GM12878 (cell line): ENCODE data around the gene NPHP1. TPM values are rescaled to one million over a fixed set of nuclear protein-coding genes. Genes with fewer than 3 reads are reported as not detected.

Source experiments
- ATAC-seq: fragments of 200-7000 bp; cut with Tn5 transposase; 3 replicates; pipeline ENCODE4 v1.9.1; 2020; ENCODE audit warnings: mild to moderate bottlenecking, moderate library complexity
- BruUV-seq: library from RNA; stranded (reverse); fragments of 400-500 nt; replicated peaks from 2 replicates; lab custom pipeline; 2021; lab: Mats Ljungman, UMichigan
- CTCF ChIA-PET: fragments of 300-600 bp; sonication (Branson Sonifier 250); formaldehyde crosslinking; extraction: SDS; loops from one replicate; lab custom pipeline; 2021; ENCODE audit warnings: inconsistent platforms; lab: Yijun Ruan, JAX
- POLR2A ChIA-PET: fragments of 350-600 bp; formaldehyde crosslinking; extraction: SDS; loops from one replicate; lab custom pipeline; 2021; ENCODE audit warnings: inconsistent platforms; lab: Charles Lee
- RAD21 ChIA-PET: fragments of 300-600 bp; sonication (Branson Sonifier 250); formaldehyde crosslinking; loops from one replicate; lab custom pipeline; 2023; ENCODE audit warnings: antibody characterized with exemption; ENCODE audit not compliant: unreplicated experiment; lab: Charles Lee
- SMC1A ChIA-PET: fragments of 300-600 bp; sonication (Branson Sonifier 250); formaldehyde crosslinking; loops from one replicate; lab custom pipeline; 2023; ENCODE audit not compliant: unreplicated experiment, uncharacterized antibody; lab: Charles Lee
- DNase-seq: peaks from one replicate; pipeline ENCODE4 v3.0.0-alpha.2; 2011; ENCODE audit warnings: low read depth, low spot score
- FAIRE-seq: peaks from 3 replicates; lab custom pipeline; 2011; peaks lifted over from hg19 to GRCh38; lab: Jason Lieb, UNC
- H2AFZ ChIP-seq: 2 replicates; pipeline ENCODE4 v1.6.0; 2011; ENCODE audit warnings: low read depth, low read length, control low read depth; ENCODE audit not compliant: control insufficient read depth
- H3K27ac ChIP-seq: 2 replicates; pipeline ENCODE4 v1.5.1; 2011; ENCODE audit warnings: control low read depth; ENCODE audit not compliant: control insufficient read depth, insufficient read depth
- H3K27me3 ChIP-seq, 2 experiments: replicated peaks in 1 of 2; 2 replicates each; pipeline versions ENCODE4 v1.6.0 to v1.6.1; 2011; ENCODE audit warnings: low read length in 1 of 2; ENCODE audit not compliant: control insufficient read depth in 2 of 2, insufficient read depth in 2 of 2
- H3K36me3 ChIP-seq, 2 experiments: 2 replicates each; pipeline ENCODE4 v1.5.1; 2011; ENCODE audit warnings: low read length in 1 of 2; ENCODE audit not compliant: control insufficient read depth in 2 of 2, insufficient read depth in 2 of 2
- H3K4me1 ChIP-seq: 2 replicates; pipeline ENCODE4 v1.6.1; 2011; ENCODE audit warnings: mild to moderate bottlenecking, low read length, moderate library complexity, mixed read lengths; ENCODE audit not compliant: control insufficient read depth, insufficient read depth
- H3K4me2 ChIP-seq: 2 replicates; pipeline ENCODE4 v1.6.0; 2011; ENCODE audit warnings: control low read depth; ENCODE audit not compliant: control insufficient read depth, insufficient read depth
- H3K4me3 ChIP-seq: fragments of 200-600 bp; sonication (generic); 2 replicates; pipeline ENCODE4 v1.5.1; 2016
- H3K79me2 ChIP-seq: 2 replicates; pipeline ENCODE4 v1.6.0; 2011; ENCODE audit warnings: low read length; ENCODE audit not compliant: control insufficient read depth, insufficient read depth
- H3K9ac ChIP-seq: 2 replicates; pipeline ENCODE4 v1.8.0; 2011; ENCODE audit warnings: low read length, control low read depth, mixed read lengths; ENCODE audit not compliant: control insufficient read depth, insufficient read depth
- H3K9me3 ChIP-seq: replicated peaks from 3 replicates; pipeline ENCODE4 v1.5.1; 2011; ENCODE audit warnings: mild to moderate bottlenecking, low read length; ENCODE audit not compliant: control insufficient read depth, insufficient read depth
- H4K20me1 ChIP-seq: 2 replicates; pipeline ENCODE4 v1.6.0; 2011; ENCODE audit not compliant: control insufficient read depth, insufficient read depth
- E2F4 ChIP-seq: IDR thresholded peaks from 2 replicates; pipeline ENCODE4 v1.6.1; 2012; ENCODE audit warnings: low read depth, low read length, improper control_type of control experiment
- EZH2 ChIP-seq: IDR thresholded peaks from 2 replicates; pipeline ENCODE4 v1.6.1; 2012; ENCODE audit warnings: low read depth, mild to moderate bottlenecking, control low read depth, inconsistent platforms, low read length, borderline replicate concordance; ENCODE audit not compliant: control insufficient read depth
- GATAD2B ChIP-seq: fragments of 450-650 bp; conservative IDR thresholded peaks from 2 replicates; pipeline ENCODE4 v1.6.1; 2017; ENCODE audit warnings: low read depth, mild to moderate bottlenecking, moderate library complexity
- IRF5 ChIP-seq: fragments of 450-650 bp; IDR thresholded peaks from 2 replicates; pipeline ENCODE4 v1.6.1; 2017; ENCODE audit warnings: borderline replicate concordance
- LARP7 ChIP-seq: fragments of 450-650 bp; IDR thresholded peaks from 2 replicates; pipeline ENCODE4 v1.6.1; 2017; ENCODE audit warnings: mild to moderate bottlenecking
- MAX ChIP-seq: IDR thresholded peaks from 2 replicates; pipeline ENCODE4 v1.6.1; 2012; ENCODE audit warnings: low read depth, low read length, improper control_type of control experiment
- MEF2B ChIP-seq: fragments of 450-650 bp; IDR thresholded peaks from 2 replicates; pipeline ENCODE4 v1.6.1; 2018; ENCODE audit warnings: mild to moderate bottlenecking, moderate library complexity; ENCODE audit not compliant: partially characterized antibody, poor library complexity, severe bottlenecking
- MYC ChIP-seq: IDR thresholded peaks from 2 replicates; pipeline ENCODE4 v1.6.1; 2011; ENCODE audit warnings: mild to moderate bottlenecking, low read length, moderate library complexity, inconsistent platforms; ENCODE audit not compliant: insufficient read depth, insufficient replicate concordance, insufficient read length, severe bottlenecking
- PAX5 ChIP-seq: IDR thresholded peaks from 2 replicates; pipeline ENCODE4 v1.6.1; 2011; ENCODE audit warnings: low read depth, low read length, borderline replicate concordance
- PBX3 ChIP-seq: IDR thresholded peaks from 2 replicates; pipeline ENCODE4 v1.6.1; 2011; ENCODE audit warnings: mild to moderate bottlenecking, low read depth, low read length, moderate library complexity; ENCODE audit not compliant: insufficient replicate concordance
- POLR2AphosphoS5 ChIP-seq: IDR thresholded peaks from 2 replicates; pipeline ENCODE4 v1.6.1; 2011; ENCODE audit warnings: mild to moderate bottlenecking, low read length, inconsistent platforms
- SREBF1 ChIP-seq: IDR thresholded peaks from 2 replicates; pipeline ENCODE4 v1.6.1; 2012; ENCODE audit warnings: mild to moderate bottlenecking, low read length
- ZBTB11 ChIP-seq: fragments of 450-650 bp; formaldehyde crosslinking; IDR thresholded peaks from 2 replicates; pipeline ENCODE4 v1.5.0; 2022; ENCODE audit warnings: mild to moderate bottlenecking, missing genetic modification characterization
- ZZZ3 ChIP-seq: IDR thresholded peaks from 2 replicates; pipeline ENCODE4 v1.6.1; 2011; ENCODE audit warnings: low read depth; ENCODE audit not compliant: control insufficient read depth, insufficient read length
- WGBS: methylation state at CpG from one replicate; pipeline ENCODE4 v1.1.6; 2016; ENCODE audit warnings: low lambda C conversion rate; ENCODE audit not compliant: insufficient replicate concordance, insufficient coverage; ENCODE audit errors: missing lambda C conversion rate; 5-methylcytosine and 5-hydroxymethylcytosine counted together
- in situ Hi-C: fragments of 300-500 bp; cut with MboI; formaldehyde crosslinking; loops from 9 replicates; pipeline ENCODE4 v1.14.3; 2018; ENCODE audit warnings: mixed read lengths
- intact Hi-C: fragments of 100-400 bp; cut with micrococcal nuclease; formaldehyde crosslinking; loops from one replicate; pipeline ENCODE4 v1.14.2; 2022; ENCODE audit not compliant: unreplicated experiment
- polyA plus RNA-seq, 11 experiments: library from polyadenylated mRNA; depleted of rRNA in 4 of 11; unstranded in 6 of 11; stranded (reverse) in 5 of 11; fragments of >200 nt; fragmentation: Nextera tagmentation in 4 of 11; fragmentation: Illumina TruSeq in 1 of 11; extraction: Ambion mirVana in 4 of 11; extraction: Trizol in 1 of 11; gene quantifications; 1 replicate in 1 of 11; 2 replicates in 10 of 11; pipeline versions ENCODE4 v1.2.1 to v1.2.3, GENCODE V29; 2011 to 2016; ENCODE audit warnings: inconsistent platforms in 2 of 11, missing spikeins in 2 of 11, low read depth in 1 of 11
- total RNA-seq, 4 experiments: library from RNA; depleted of rRNA in 3 of 4; stranded (reverse); fragments of >200 nt in 3 of 4; fragmentation: Illumina TruSeq in 1 of 4; extraction: Trizol in 1 of 4; gene quantifications; 2 replicates each; pipeline versions ENCODE4 v1.2.1 to v1.2.3, GENCODE V29; 2013 to 2021
- TF ChIP-seq, protein P1 (sequence below): fragments of 450-650 bp; IDR thresholded peaks from 2 replicates; pipeline ENCODE4 v1.6.1; 2017; ENCODE audit warnings: mild to moderate bottlenecking, low read depth, inconsistent platforms; ENCODE audit not compliant: poor library complexity, severe bottlenecking

The NPHP1 gene
- total and polyA plus RNA-seq, 10 of the 15 experiments (the other 5 are each of a cell fraction or from before 2014, with no cell fraction given) = 0.23 to 3.5 (median 1.2) TPM

DNA sequence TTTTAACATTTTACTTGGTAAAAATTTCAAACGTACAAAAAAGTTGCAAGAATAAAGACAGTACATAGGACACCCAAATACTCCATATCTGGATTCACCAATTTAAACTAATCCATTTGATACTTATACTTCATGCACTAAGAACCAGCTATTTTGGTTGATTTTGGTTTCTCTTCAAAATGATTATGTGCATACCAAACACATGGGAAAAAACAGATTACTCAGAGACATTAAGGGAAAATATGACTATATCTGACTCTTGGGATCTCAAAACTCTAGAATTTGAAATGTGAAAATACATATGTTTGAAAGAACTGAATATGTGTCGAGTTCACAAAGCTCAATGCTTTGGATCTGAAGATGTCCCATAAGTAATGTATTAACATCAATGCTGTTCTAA, 73.6 kb downstream of the NPHP1 start:
- H2AFZ ChIP-seq = no peak overlapping the region
- H3K36me3 ChIP-seq = no peaks in the 10 kb centered on the region
- H3K4me2 ChIP-seq = no peak overlapping the region
- H3K27ac ChIP-seq = no peak overlapping the region
- no peaks in the 10 kb centered on the region for H3K79me2 ChIP-seq
- no peak for FAIRE-seq
- no peaks in the 10 kb centered on the region for H4K20me1 ChIP-seq
- in situ Hi-C loops (no loop called here), intact Hi-C loops (no loop called here)
- no peaks in the 10 kb centered on the region; a peak in 1 of 4 replicates for H3K27me3 ChIP-seq
- 13% methylated on average over 2 of the region's 2 CpGs for WGBS
- H3K4me3 ChIP-seq = no peak overlapping the region
- ChIA-PET SMC1A (no interaction called here), RAD21 (no interaction called here), POLR2A (no interaction called here), CTCF (no interaction called here)
- H3K9ac ChIP-seq = no peak overlapping the region
- no peak for DNase-seq
- ATAC-seq = no peak
- no peaks in the 10 kb centered on the region for H3K4me1 ChIP-seq
- BruUV-seq = no TSS peak
- no peaks in the 10 kb centered on the region for H3K9me3 ChIP-seq
- TF ChIP-seq PBX3 (no peak), SREBF1 (no peak), IRF5 (no peak), MYC (no peak), LARP7 (no peak), EZH2 (no peak), ZBTB11 (CRISPR knock-in tag) (no peak), MEF2B (no peak), ZZZ3 (no peak), POLR2AphosphoS5 (no peak), GATAD2B (no peak), MAX (no peak), PAX5 (no peak), E2F4 (no peak)
- TF ChIP-seq, protein P1, sequence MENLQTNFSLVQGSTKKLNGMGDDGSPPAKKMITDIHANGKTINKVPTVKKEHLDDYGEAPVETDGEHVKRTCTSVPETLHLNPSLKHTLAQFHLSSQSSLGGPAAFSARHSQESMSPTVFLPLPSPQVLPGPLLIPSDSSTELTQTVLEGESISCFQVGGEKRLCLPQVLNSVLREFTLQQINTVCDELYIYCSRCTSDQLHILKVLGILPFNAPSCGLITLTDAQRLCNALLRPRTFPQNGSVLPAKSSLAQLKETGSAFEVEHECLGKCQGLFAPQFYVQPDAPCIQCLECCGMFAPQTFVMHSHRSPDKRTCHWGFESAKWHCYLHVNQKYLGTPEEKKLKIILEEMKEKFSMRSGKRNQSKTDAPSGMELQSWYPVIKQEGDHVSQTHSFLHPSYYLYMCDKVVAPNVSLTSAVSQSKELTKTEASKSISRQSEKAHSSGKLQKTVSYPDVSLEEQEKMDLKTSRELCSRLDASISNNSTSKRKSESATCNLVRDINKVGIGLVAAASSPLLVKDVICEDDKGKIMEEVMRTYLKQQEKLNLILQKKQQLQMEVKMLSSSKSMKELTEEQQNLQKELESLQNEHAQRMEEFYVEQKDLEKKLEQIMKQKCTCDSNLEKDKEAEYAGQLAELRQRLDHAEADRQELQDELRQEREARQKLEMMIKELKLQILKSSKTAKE = no peak
